Subcutaneous abdominal adipose tissue (tissue), 5 donors: ENCODE measurements around the gene DRAXIN.

Experiments used
- H3K27ac ChIP-seq: one replicate; pipeline ENCODE4 v1.7.0; 2013; ENCODE audit warnings: low read depth, mild to moderate bottlenecking, inconsistent platforms, low read length, moderate library complexity
- H3K27me3 ChIP-seq, 5 donors: one replicate each; pipeline ENCODE4 v1.7.0; 2013; ENCODE audit warnings: low read length in 5 of 5, inconsistent platforms in 1 of 5; ENCODE audit not compliant: control insufficient read depth in 5 of 5, insufficient read depth in 4 of 5
- H3K36me3 ChIP-seq, 5 donors: one replicate each; pipeline ENCODE4 v1.7.0; 2013; ENCODE audit warnings: low read length in 5 of 5; ENCODE audit not compliant: control insufficient read depth in 5 of 5, insufficient read depth in 5 of 5
- H3K4me1 ChIP-seq, 5 donors: one replicate each; pipeline ENCODE4 v1.7.0; 2013; ENCODE audit warnings: low read length in 5 of 5, mild to moderate bottlenecking in 3 of 5, moderate library complexity in 1 of 5; ENCODE audit not compliant: control insufficient read depth in 5 of 5, insufficient read depth in 5 of 5
- H3K4me3 ChIP-seq, 5 donors: one replicate each; pipeline ENCODE4 v1.7.0; 2013; ENCODE audit warnings: low read length in 5 of 5, low read depth in 1 of 5
- H3K9ac ChIP-seq, 5 donors: one replicate each; pipeline ENCODE4 v1.7.0; 2013; ENCODE audit warnings: low read length in 5 of 5, mild to moderate bottlenecking in 4 of 5, moderate library complexity in 3 of 5
- H3K9me3 ChIP-seq, 5 donors: one replicate each; pipeline ENCODE4 v1.7.0; 2013; ENCODE audit warnings: low read length in 5 of 5; ENCODE audit not compliant: control insufficient read depth in 5 of 5
- donor health status: healthy.
- donor health status: healthy.
- donor health status: healthy.
- donor health status: healthy.
- donor health status: healthy.

Gene DRAXIN

DNA sequence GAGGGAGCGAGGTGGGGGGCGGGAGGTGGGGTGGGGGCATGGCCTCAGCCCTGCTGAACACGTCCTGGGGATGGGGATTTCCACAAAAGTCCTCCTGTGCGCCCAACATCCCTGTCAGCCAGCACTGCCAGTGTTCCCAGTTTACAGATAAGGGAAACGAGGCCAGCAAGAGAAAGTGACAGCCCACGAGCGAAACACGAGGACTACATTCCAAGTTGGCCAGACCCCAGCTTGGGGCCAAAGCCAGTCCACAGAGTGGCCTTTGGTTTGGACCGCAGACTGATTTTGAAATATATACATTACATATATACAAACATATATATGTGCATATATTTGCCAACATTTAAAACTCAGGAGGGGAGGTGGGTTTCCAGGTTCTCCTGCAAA lies 42.3 kb upstream of the DRAXIN start:
- no peaks in the 10 kb centered on the region for H3K36me3 ChIP-seq
- no peak overlapping the region for H3K27ac ChIP-seq
- no peak overlapping the region for H3K9ac ChIP-seq
- H3K4me1 ChIP-seq: peaks cover 0 to 23% (median 15%) of the 10 kb centered on the region in 5 donors
- no peaks in the 10 kb centered on the region for H3K9me3 ChIP-seq
- H3K4me3 ChIP-seq: no peak overlapping the region
- H3K27me3 ChIP-seq: peaks cover 18 to 27% (median 26%) of the 10 kb centered on the region in 5 donors

DNA sequence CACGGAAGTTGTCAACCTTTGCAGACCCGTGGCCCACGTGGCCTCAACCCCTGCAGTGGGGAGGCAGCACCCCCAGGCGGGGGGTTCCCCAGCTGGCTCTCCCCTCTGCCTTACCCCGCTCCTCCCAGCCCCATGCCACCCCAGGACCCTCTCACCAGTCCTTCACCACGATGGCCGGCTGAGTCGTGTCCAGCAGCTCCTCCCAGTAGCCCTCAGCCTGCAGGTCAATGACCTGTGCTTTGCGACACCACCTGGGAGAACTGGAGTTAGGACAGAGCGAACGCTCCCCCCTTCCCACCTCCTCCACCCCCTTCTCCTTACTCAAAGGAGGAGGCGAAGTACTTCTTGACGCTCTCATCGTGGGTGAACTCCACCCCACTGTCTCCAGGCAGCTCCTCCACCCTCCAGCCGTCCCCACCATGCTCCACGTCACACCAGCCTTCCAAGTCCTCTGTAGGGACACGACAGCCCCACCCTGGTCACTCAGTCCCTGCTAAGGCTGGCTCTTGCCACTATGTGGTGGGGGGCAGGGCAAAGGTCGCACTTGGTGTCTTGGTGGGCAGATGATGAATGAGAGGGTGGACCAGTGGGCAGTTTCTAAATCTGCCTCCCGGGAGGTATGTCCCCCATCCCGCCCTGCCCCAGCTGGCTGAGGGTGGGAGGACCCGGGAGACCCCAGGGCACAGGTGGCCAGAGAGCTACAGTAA lies 41.7 kb upstream of the DRAXIN start:
- H3K9ac ChIP-seq: no peak overlapping the region
- peaks cover 18 to 27% (median 26%) of the 10 kb centered on the region in 5 donors for H3K27me3 ChIP-seq
- no peaks in the 10 kb centered on the region for H3K36me3 ChIP-seq
- no peaks in the 10 kb centered on the region for H3K9me3 ChIP-seq
- H3K27ac ChIP-seq: no peak overlapping the region
- peaks cover 0 to 26% (median 18%) of the 10 kb centered on the region in 5 donors for H3K4me1 ChIP-seq
- no peak overlapping the region for H3K4me3 ChIP-seq

DNA sequence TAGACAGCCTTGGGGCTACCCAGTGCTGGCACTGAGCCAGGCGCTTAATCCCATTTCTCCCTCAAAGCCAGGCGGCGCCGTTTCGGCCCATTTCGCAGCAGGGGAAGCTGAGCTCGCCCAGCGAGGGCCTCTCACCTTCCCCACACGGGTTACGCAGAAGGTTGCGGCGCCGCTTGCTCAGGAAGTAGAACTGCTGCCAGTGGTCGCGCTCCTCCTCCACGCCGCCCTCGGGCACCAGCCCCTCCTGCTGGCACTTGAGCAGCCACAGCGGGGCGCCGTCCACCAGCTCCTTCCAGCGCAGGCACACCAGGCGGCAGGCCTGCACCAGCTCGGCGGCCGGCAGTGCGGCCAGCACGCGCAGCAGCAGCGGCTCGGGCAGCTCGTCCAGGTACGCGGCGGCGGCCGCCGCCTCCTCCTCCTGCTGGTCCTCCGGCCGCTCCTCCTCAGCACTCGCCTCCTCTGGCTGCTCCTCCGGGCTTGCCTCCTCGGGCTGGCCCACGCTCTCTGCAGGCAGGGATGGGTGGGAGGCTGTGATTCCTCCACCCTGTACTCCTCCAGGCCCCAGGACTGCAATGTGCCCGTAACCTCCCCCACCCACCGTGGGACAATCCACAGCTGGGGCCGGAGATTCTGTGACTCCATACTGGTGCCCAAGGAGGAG lies 41.0 kb upstream of the DRAXIN start:
- Histone ChIP-seq H3K27ac (no peak overlapping the region), H3K36me3 (no peaks in the 10 kb centered on the region), H3K9ac (peak overlapping the region in 1 of 5 donors; percentile 46), H3K4me3 (peak overlapping the region in 1 of 5 donors; percentile 1), H3K27me3 (peaks cover 18 to 27% (median 26%) of the 10 kb centered on the region in 5 donors), H3K4me1 (peaks cover 0 to 30% (median 25%) of the 10 kb centered on the region in 5 donors), H3K9me3 (no peaks in the 10 kb centered on the region)

DNA sequence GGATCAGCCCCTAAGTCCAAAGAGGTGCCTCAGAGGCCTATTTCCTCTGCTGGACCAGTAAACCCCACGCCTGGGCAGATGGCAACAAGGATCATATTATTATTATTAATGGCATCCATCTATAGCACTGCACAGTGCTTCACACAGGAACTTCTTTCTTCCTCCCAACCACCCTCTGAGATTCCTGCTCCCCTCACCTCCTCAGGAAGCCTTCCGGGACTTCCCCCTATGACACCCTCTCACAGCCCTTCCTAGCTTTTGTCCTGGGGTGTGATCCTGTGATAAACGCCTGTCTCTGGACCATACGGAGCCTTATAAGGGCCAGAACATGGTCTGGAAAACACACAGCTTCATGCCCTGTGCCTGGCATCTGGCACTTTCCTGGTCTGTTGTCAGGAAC lies 40.5 kb upstream of the DRAXIN start:
- Histone ChIP-seq H3K9ac (peak overlapping the region in 1 of 5 donors; percentile 46), H3K4me1 (peaks cover 0 to 32% (median 28%) of the 10 kb centered on the region in 5 donors), H3K27ac (no peak overlapping the region), H3K36me3 (no peaks in the 10 kb centered on the region), H3K27me3 (peaks cover 18 to 27% (median 24%) of the 10 kb centered on the region in 5 donors), H3K4me3 (no peak overlapping the region), H3K9me3 (no peaks in the 10 kb centered on the region)

DNA sequence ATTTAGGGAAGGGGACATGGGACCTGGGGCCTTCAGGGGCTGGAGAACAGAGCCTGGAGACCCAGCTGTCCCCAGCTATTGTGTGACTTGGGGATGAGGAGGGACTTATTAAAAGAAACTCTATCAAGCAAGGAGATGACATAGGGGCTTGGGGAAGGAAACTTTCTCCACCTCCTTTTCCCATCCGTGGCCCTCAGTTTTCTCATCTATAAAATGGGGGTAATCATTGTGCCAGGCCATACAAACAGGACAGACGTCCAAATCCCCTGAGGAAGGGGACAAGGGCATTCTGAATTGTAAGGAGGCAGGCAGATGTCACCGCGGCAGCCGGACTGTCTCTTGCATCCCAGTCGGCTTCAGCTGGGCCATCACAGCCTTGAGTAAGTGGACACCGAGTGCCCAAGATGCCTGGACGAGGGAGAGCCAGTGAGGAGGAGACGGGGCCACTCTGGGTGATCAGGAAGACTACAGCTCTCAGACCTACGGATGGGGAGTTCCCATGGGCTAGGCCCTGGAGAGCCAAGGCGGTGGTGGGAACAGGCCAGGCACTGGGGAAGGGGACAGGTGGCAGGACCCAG lies 39.2 kb upstream of the DRAXIN start:
- Histone ChIP-seq H3K4me3 (no peak overlapping the region), H3K36me3 (no peaks in the 10 kb centered on the region), H3K9ac (no peak overlapping the region), H3K4me1 (peaks cover 0 to 32% (median 28%) of the 10 kb centered on the region in 5 donors), H3K27ac (no peak overlapping the region), H3K27me3 (peaks cover 14 to 21% (median 18%) of the 10 kb centered on the region in 5 donors), H3K9me3 (no peaks in the 10 kb centered on the region)

DNA sequence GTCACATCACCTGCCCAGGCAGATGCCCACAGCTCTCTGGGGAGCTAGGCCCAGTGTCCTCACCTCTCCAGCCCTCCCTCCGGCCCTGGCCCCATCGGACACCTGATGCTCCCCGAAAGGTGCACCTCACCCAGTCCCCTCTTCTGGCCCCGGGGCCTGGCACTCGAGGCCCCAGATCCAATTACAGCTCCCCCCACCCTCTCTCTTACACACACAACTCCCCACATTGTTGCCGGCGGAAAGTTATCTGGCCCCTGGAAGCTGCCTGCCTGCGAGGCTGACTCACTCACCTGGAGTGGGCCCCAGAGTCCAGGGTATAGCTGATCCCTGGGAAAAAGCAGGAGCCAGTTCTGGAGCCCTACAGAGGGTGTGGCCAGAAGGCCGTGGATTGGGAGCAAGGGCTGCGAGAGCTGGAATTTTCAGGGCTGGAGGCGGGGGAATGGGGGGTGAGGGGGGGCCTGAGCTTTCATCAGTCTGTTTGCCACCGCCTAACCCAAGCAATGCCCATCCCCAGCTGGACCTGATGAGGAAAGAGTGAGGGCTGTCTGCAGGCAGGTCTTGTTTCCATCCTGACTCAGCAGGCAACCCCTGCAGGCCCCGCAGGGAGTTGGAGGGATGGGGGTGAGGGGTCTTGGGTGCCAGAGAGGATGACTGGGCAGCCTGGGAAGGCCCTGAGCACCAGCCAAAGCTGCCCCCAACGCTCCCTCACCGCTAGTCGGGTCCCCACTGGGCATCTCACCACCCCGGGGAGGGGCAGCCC lies 38.2 kb upstream of the DRAXIN start:
- H3K36me3 ChIP-seq: no peaks in the 10 kb centered on the region
- no peak overlapping the region for H3K27ac ChIP-seq
- H3K4me1 ChIP-seq: peaks cover 0 to 30% (median 27%) of the 10 kb centered on the region in 5 donors
- H3K9ac ChIP-seq: no peak overlapping the region
- H3K27me3 ChIP-seq: peaks cover 13 to 20% (median 16%) of the 10 kb centered on the region in 5 donors
- H3K9me3 ChIP-seq: no peaks in the 10 kb centered on the region
- no peak overlapping the region for H3K4me3 ChIP-seq

DNA sequence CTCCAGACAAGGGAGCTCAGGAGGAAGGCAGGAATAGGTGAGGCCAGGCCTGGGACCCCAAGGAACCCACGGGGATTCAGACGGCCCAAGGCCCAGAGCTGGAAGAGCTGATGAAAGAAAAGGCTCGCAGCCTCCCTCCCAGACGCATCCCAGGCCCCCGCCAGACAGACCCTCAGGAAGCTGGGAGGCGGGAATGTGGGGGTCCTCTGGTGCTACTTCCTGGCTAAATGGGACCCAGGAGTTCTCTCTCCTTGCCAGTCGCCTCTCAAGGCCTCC lies 37.7 kb upstream of the DRAXIN start:
- Histone ChIP-seq H3K4me3 (peak overlapping the region in 3 of 5 donors; percentile 52 to 69 (median 60)), H3K36me3 (peaks cover 0 to 2% (median 0%) of the 10 kb centered on the region in 5 donors), H3K27me3 (peaks cover 9 to 18% (median 13%) of the 10 kb centered on the region in 5 donors), H3K9ac (no peak overlapping the region), H3K4me1 (peaks cover 0 to 28% (median 23%) of the 10 kb centered on the region in 5 donors), H3K9me3 (no peaks in the 10 kb centered on the region), H3K27ac (no peak overlapping the region)

DNA sequence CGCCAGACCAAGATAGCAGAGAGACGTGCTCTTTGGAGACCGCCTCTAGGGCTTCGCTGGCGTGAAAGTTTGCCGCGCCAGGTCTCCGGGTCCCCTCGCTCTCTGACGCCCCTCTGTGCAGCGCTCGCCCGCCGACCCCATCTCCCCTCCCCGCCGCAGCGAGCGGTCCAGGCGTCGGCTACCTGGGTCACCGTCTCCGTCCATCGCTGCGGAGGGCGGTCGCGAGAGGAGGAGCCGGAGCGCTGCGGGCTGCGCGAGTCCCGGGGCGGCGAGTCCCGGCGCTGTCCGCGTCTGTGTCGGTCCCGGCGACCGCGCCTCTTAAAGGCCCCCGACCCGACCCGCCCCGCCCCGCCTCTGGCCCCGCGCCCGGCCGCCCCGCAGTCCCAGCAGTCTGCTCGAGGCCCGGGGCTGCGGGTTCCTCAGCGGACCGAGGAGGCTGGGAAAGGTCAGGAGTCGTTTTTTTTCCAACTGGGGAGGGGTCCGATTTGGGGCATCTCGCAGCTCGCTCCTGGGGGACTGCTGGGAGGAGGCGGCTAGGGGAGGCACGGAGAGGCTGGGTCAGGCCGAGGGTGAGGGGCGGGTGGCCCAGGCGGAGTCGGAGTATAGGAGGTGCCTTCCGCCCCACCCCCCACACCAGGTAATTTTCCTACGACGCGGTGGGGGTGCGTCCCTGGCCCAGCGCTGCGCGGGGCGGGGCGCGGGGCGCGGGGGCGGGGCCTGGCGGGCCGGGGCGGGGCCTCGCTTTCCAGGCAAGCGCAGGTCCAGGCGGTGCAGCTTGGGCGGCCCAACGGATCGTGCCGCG lies 37.2 kb upstream of the DRAXIN start, which contains the start of the genes FBXO2 and FBXO44:
Gene FBXO2 (minus strand): TSS at position 293 of the 802 bp plus-strand sequence. CDS start 89 bp downstream, at position 204.
Gene FBXO44 (plus strand): TSS at position 741 of the 802 bp plus-strand sequence. CDS start 959 bp downstream, outside the sequence.
- Histone ChIP-seq H3K4me3 (peak within 1 kb of the TSS; percentile 53 to 69 (median 56)), H3K27me3 (peaks cover 9 to 16% (median 11%) of the 10 kb centered on the region in 5 donors), H3K4me1 (peaks cover 0 to 28% (median 23%) of the 10 kb centered on the region in 5 donors), H3K9me3 (no peaks in the 10 kb centered on the region), H3K27ac (no peak within 1 kb of the TSS), H3K36me3 (peaks cover 0 to 4% (median 0%) of the 10 kb centered on the region in 5 donors), H3K9ac (peak within 1 kb of the TSS in 3 of 5 donors; percentile 39 to 47 (median 46))
